ENCODE measurements around the gene PARVG. TPM values are rescaled to one million over a fixed set of nuclear protein-coding genes. Genes with fewer than 3 reads are reported as not detected.

PARVG gene
- total RNA-seq, 3 donors from 2014 or later, result 10.2 to 39.2 (median 26.2) TPM

- Histone ChIP-seq H3K4me1 (no peaks in the 10 kb centered on the region), H3K9me3 (peaks cover 9 to 10% of the 10 kb centered on the region in 2 donors), H3K27me3 (peaks cover 0 to 3% of the 10 kb centered on the region in 2 donors), H3K27ac (no peak overlapping the region), H3K4me3 (no peak overlapping the region), H3K36me3 (no peaks in the 10 kb centered on the region)
- intact Hi-C loops (cut with DNase I; ENCODE audit: low total_unique reads), result loop anchor here (10.0 kb wide), 1 partner anchor 165 kb away; no protein-coding TSS in a partner anchor
- peak in 1 of 2 donors; percentile 1 for DNase-seq (ENCODE audit: low spot score in 2 of 2)
- TF ChIP-seq POLR2A (IDR thresholded peaks at IDR 0.05), result no peak
- no peak for TF ChIP-seq POLR2AphosphoS5 (IDR thresholded peaks at IDR 0.05)
- TF ChIP-seq CTCF (IDR thresholded peaks at IDR 0.05), result no peak
Measured at GRCh38 chr22:44249376-44250147, 68.8 kb downstream of the PARVG start.

GRCh38 chr22:44254811-44255210 is 74.1 kb downstream of the PARVG start:
- DNase-seq (ENCODE audit: low spot score in 2 of 2), result no peak
- no peak for TF ChIP-seq CTCF (IDR thresholded peaks at IDR 0.05)
- no peak for TF ChIP-seq POLR2AphosphoS5 (IDR thresholded peaks at IDR 0.05)
- no peak for TF ChIP-seq POLR2A (IDR thresholded peaks at IDR 0.05)
- Histone ChIP-seq H3K27me3 (peaks cover 0 to 4% of the 10 kb centered on the region in 2 donors), H3K4me3 (no peak overlapping the region), H3K36me3 (no peaks in the 10 kb centered on the region), H3K27ac (no peak overlapping the region), H3K9me3 (peaks cover under 1 to 3% of the 10 kb centered on the region in 2 donors), H3K4me1 (no peaks in the 10 kb centered on the region)
- intact Hi-C loops (cut with DNase I; ENCODE audit: low total_unique reads), result no loop called here

GRCh38 chr22:44256085-44256484 is 75.4 kb downstream of the PARVG start:
- H3K4me3 ChIP-seq, result no peak overlapping the region
- no peaks in the 10 kb centered on the region for H3K36me3 ChIP-seq
- TF ChIP-seq POLR2A (IDR thresholded peaks at IDR 0.05) (no peak), CTCF (IDR thresholded peaks at IDR 0.05) (no peak), POLR2AphosphoS5 (IDR thresholded peaks at IDR 0.05) (no peak)
- no peak overlapping the region for H3K27ac ChIP-seq
- H3K27me3 ChIP-seq, result peaks cover 0 to 4% of the 10 kb centered on the region in 2 donors
- H3K9me3 ChIP-seq, result peaks cover 0 to 3% of the 10 kb centered on the region in 2 donors
- DNase-seq (ENCODE audit: low spot score in 2 of 2), result no peak
- no peaks in the 10 kb centered on the region for H3K4me1 ChIP-seq
- intact Hi-C loops (cut with DNase I; ENCODE audit: low total_unique reads), result no loop called here

GRCh38 chr22:44256556-44257485 is 76.1 kb downstream of the PARVG start:
- H3K27me3 ChIP-seq, result peaks cover 0 to 4% of the 10 kb centered on the region in 2 donors
- DNase-seq (ENCODE audit: low spot score in 2 of 2), result no peak
- no peaks in the 10 kb centered on the region for H3K9me3 ChIP-seq
- no peak for TF ChIP-seq POLR2AphosphoS5 (IDR thresholded peaks at IDR 0.05)
- no peak for TF ChIP-seq POLR2A (IDR thresholded peaks at IDR 0.05)
- no peak for TF ChIP-seq CTCF (IDR thresholded peaks at IDR 0.05)
- intact Hi-C loops (cut with DNase I; ENCODE audit: low total_unique reads), result no loop called here
- H3K27ac ChIP-seq, result no peak overlapping the region
- no peaks in the 10 kb centered on the region for H3K36me3 ChIP-seq
- no peak overlapping the region for H3K4me3 ChIP-seq
- no peaks in the 10 kb centered on the region for H3K4me1 ChIP-seq

Other genes with a start within 250 kb of the PARVG start
- 10 to 100 TPM; 36.1 to 40.6 (median 36.4) TPM for gene SAMM50, start 225.5 kb upstream of the PARVG start, total RNA-seq
- 10 to 100 TPM; 12.3 to 57.6 (median 21.6) TPM for gene PARVB, start 156.6 kb upstream of the PARVG start, total RNA-seq
- 1 to 10 TPM in 1 of 3 donors, under 1 TPM in 2; 0.32 to 1.2 (median 0.33) TPM for gene SHISAL1, start 132.0 kb downstream of the PARVG start, total RNA-seq

Data from breast epithelium (tissue), 4 donors.